Measurements from ENCODE around the gene TNFRSF19. TPM values are rescaled to one million over a fixed set of nuclear protein-coding genes. Genes with fewer than 3 reads are reported as not detected.

Gene TNFRSF19
- total RNA-seq, 3 donors from 2014 or later, result 5.3 to 9.1 (median 7.9) TPM

- TF ChIP-seq CTCF (IDR thresholded peaks at IDR 0.05) (no peak), POLR2A (IDR thresholded peaks at IDR 0.05) (no peak), POLR2AphosphoS5 (IDR thresholded peaks at IDR 0.05) (no peak)
- H3K36me3 ChIP-seq, result no peaks in the 10 kb centered on the region
- DNase-seq (ENCODE audit: low spot score in 2 of 2), result no peak
- H3K4me3 ChIP-seq, result no peak overlapping the region
- H3K27ac ChIP-seq, result no peak overlapping the region
- no peaks in the 10 kb centered on the region for H3K4me1 ChIP-seq
- H3K27me3 ChIP-seq, result no peaks in the 10 kb centered on the region
- intact Hi-C loops (cut with DNase I; ENCODE audit: low total_unique reads), result no loop called here
- no peaks in the 10 kb centered on the region for H3K9me3 ChIP-seq
Observed at GRCh38 chr13:23580684-23581060, 10.5 kb downstream of the TNFRSF19 start.

GRCh38 chr13:23583491-23583890 lies 13.3 kb downstream of the TNFRSF19 start:
- intact Hi-C loops (cut with DNase I; ENCODE audit: low total_unique reads), result no loop called here

GRCh38 chr13:23584275-23584674 lies 14.1 kb downstream of the TNFRSF19 start:
- H3K9me3 ChIP-seq, result no peaks in the 10 kb centered on the region
- H3K36me3 ChIP-seq, result no peaks in the 10 kb centered on the region
- TF ChIP-seq POLR2A (IDR thresholded peaks at IDR 0.05), result no peak
- no peak for TF ChIP-seq POLR2AphosphoS5 (IDR thresholded peaks at IDR 0.05)
- no peak for TF ChIP-seq CTCF (IDR thresholded peaks at IDR 0.05)
- H3K4me3 ChIP-seq, result no peak overlapping the region
- intact Hi-C loops (cut with DNase I; ENCODE audit: low total_unique reads), result no loop called here
- H3K27ac ChIP-seq, result no peak overlapping the region
- H3K27me3 ChIP-seq, result no peaks in the 10 kb centered on the region
- H3K4me1 ChIP-seq, result no peaks in the 10 kb centered on the region
- DNase-seq (ENCODE audit: low spot score in 2 of 2), result no peak

More at GRCh38 chr13:23583491-23583890, 13.3 kb downstream of the TNFRSF19 start:
- TF ChIP-seq POLR2AphosphoS5 (IDR thresholded peaks at IDR 0.05) (no peak), POLR2A (IDR thresholded peaks at IDR 0.05) (no peak), CTCF (IDR thresholded peaks at IDR 0.05) (no peak)
- H3K27ac ChIP-seq, result no peak overlapping the region
- no peaks in the 10 kb centered on the region for H3K9me3 ChIP-seq
- no peaks in the 10 kb centered on the region for H3K27me3 ChIP-seq
- H3K4me1 ChIP-seq, result no peaks in the 10 kb centered on the region
- H3K4me3 ChIP-seq, result no peak overlapping the region
- no peaks in the 10 kb centered on the region for H3K36me3 ChIP-seq
- no peak for DNase-seq (ENCODE audit: low spot score in 2 of 2)

GRCh38 chr13:23586336-23586735 lies 16.1 kb downstream of the TNFRSF19 start:
- no peak overlapping the region for H3K4me3 ChIP-seq
- H3K27ac ChIP-seq, result no peak overlapping the region
- no peaks in the 10 kb centered on the region for H3K9me3 ChIP-seq
- no peaks in the 10 kb centered on the region for H3K36me3 ChIP-seq
- intact Hi-C loops (cut with DNase I; ENCODE audit: low total_unique reads), result no loop called here
- no peak for DNase-seq (ENCODE audit: low spot score in 2 of 2)
- no peaks in the 10 kb centered on the region for H3K27me3 ChIP-seq
- no peaks in the 10 kb centered on the region for H3K4me1 ChIP-seq
- TF ChIP-seq POLR2AphosphoS5 (IDR thresholded peaks at IDR 0.05) (no peak), POLR2A (IDR thresholded peaks at IDR 0.05) (no peak), CTCF (IDR thresholded peaks at IDR 0.05) (no peak)

GRCh38 chr13:23588666-23589065 lies 18.5 kb downstream of the TNFRSF19 start:
- H3K27ac ChIP-seq, result no peak overlapping the region
- no peak for TF ChIP-seq POLR2A (IDR thresholded peaks at IDR 0.05)
- TF ChIP-seq CTCF (IDR thresholded peaks at IDR 0.05), result no peak
- TF ChIP-seq POLR2AphosphoS5 (IDR thresholded peaks at IDR 0.05), result no peak
- no peaks in the 10 kb centered on the region for H3K36me3 ChIP-seq
- no peaks in the 10 kb centered on the region for H3K27me3 ChIP-seq
- DNase-seq (ENCODE audit: low spot score in 2 of 2), result no peak
- H3K4me1 ChIP-seq, result no peaks in the 10 kb centered on the region
- intact Hi-C loops (cut with DNase I; ENCODE audit: low total_unique reads), result no loop called here
- H3K9me3 ChIP-seq, result no peaks in the 10 kb centered on the region
- H3K4me3 ChIP-seq, result no peak overlapping the region
